ENCODE results near the gene C16orf46.

DNA sequence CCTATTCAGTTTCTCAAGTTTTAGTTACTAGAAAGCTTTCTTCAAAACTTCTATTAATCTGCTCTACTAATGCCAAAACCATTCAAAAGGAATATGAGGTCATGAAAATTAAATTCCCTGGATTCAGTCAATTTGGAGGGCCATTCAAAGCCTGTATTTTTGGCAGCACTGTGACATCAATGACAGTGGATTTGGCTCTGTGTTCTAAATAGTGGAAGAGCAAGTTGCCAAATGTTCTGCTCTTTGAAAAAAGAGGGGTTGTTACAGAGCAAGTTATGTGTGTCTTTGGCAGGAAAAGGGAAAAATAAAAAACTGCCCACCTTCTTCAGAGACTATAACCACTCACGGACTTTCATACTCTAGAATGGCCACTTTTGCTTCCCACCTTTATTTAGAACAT is 3.2 kb upstream of the C16orf46 start:
- TF ChIP-seq JUND (IDR thresholded peaks at IDR 0.05) (no peak), CTCF (IDR thresholded peaks at IDR 0.05; ENCODE audit: low read depth, low read length, missing input control) (no peak), RAD21 (IDR thresholded peaks at IDR 0.05) (no peak), RXRA (IDR thresholded peaks at IDR 0.05) (no peak)
- TF ChIP-seq, protein P1, sequence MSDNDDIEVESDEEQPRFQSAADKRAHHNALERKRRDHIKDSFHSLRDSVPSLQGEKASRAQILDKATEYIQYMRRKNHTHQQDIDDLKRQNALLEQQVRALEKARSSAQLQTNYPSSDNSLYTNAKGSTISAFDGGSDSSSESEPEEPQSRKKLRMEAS (IDR thresholded peaks at IDR 0.05): no peak
- TF ChIP-seq, protein P2, sequence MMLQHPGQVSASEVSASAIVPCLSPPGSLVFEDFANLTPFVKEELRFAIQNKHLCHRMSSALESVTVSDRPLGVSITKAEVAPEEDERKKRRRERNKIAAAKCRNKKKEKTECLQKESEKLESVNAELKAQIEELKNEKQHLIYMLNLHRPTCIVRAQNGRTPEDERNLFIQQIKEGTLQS (IDR thresholded peaks at IDR 0.05): no peak

All from liver (tissue), 3 donors.